A549 (cell line): Measurements from ENCODE around the gene FOXP1.

ENCODE experiments used
- BCL3 ChIP-seq: fragments of >200 bp; sonication (Bioruptor Twin); formaldehyde crosslinking; IDR thresholded peaks from 3 replicates; pipeline ENCODE4 v1.6.1; 2016
- CTCF ChIP-seq: fragments of >200 bp; sonication (Bioruptor Twin); formaldehyde crosslinking; IDR thresholded peaks from 3 replicates; pipeline ENCODE4 v1.5.1; 2016
- MAX ChIP-seq: IDR thresholded peaks from 2 replicates; pipeline ENCODE4 v1.6.1; 2012
- POLR2A ChIP-seq: IDR thresholded peaks from 2 replicates; pipeline ENCODE4 v1.6.1; 2012; ENCODE audit warnings: mild to moderate bottlenecking, low read length
- SMC3 ChIP-seq: fragments of >200 bp; sonication (Bioruptor Twin); formaldehyde crosslinking; IDR thresholded peaks from 3 replicates; pipeline ENCODE4 v1.6.1; 2018; ENCODE audit warnings: inconsistent platforms
- SREBF2 ChIP-seq: fragments of 450-650 bp; IDR thresholded peaks from 2 replicates; pipeline ENCODE4 v1.6.1; 2014; ENCODE audit warnings: mild to moderate bottlenecking, moderate library complexity
- ZSCAN20 ChIP-seq: fragments of 250-450 bp; sonication (Bioruptor Pico); IDR thresholded peaks from 2 replicates; pipeline ENCODE4 v1.8.0; 2022; ENCODE audit warnings: mild to moderate bottlenecking, moderate library complexity

GRCh38 chr3:71400986-71401451 is 182.5 kb downstream of the FOXP1 start:
- TF ChIP-seq POLR2A (no peak), BCL3 (no peak), SREBF2 (no peak), MAX (no peak), SMC3 (no peak), ZSCAN20 (no peak), CTCF (no peak)
